Osteoblast (primary cell): ENCODE data around the gene ENTPD2. TPM values are rescaled to one million over a fixed set of nuclear protein-coding genes. Genes with fewer than 3 reads are reported as not detected.

Experiments used
- DNase-seq: peaks from one replicate; pipeline ENCODE4 v3.0.0; 2011; ENCODE audit warnings: low spot score, mixed read lengths; ENCODE audit not compliant: insufficient read length; ENCODE audit errors: missing footprints
- H2AFZ ChIP-seq: 2 replicates; pipeline ENCODE4 v1.6.0; 2011; ENCODE audit warnings: mild to moderate bottlenecking, low read length
- H3K27ac ChIP-seq: 2 replicates; pipeline ENCODE4 v1.5.1; 2011; ENCODE audit warnings: mild to moderate bottlenecking, low read depth, low read length, moderate library complexity
- H3K27me3 ChIP-seq: 2 replicates; pipeline ENCODE4 v1.6.0; 2012; ENCODE audit warnings: mild to moderate bottlenecking, control low read depth, inconsistent platforms, low read length, moderate library complexity; ENCODE audit not compliant: insufficient read depth
- H3K36me3 ChIP-seq: 2 replicates; pipeline ENCODE4 v1.5.1; 2011; ENCODE audit warnings: mild to moderate bottlenecking, low read length, control low read depth, moderate library complexity; ENCODE audit not compliant: insufficient read depth
- H3K4me1 ChIP-seq: 2 replicates; pipeline ENCODE4 v1.5.1; 2011; ENCODE audit warnings: mild to moderate bottlenecking, low read length, control low read depth, moderate library complexity; ENCODE audit not compliant: insufficient read depth
- H3K4me2 ChIP-seq: 2 replicates; pipeline ENCODE4 v1.6.0; 2011; ENCODE audit warnings: mild to moderate bottlenecking, low read length; ENCODE audit not compliant: insufficient read depth
- H3K4me3 ChIP-seq: fragments of 200-600 bp; sonication (generic); 3 replicates; pipeline ENCODE4 v1.5.1; 2012; ENCODE audit warnings: mild to moderate bottlenecking, low read length, inconsistent platforms; ENCODE audit not compliant: insufficient read depth
- H3K79me2 ChIP-seq: 2 replicates; pipeline ENCODE4 v1.6.0; 2012; ENCODE audit warnings: mild to moderate bottlenecking, low read length, control low read depth, inconsistent platforms; ENCODE audit not compliant: insufficient read depth
- H3K9me3 ChIP-seq: 2 replicates; pipeline ENCODE4 v1.5.1; 2011; ENCODE audit warnings: low read depth, low read length, control low read depth
- H4K20me1 ChIP-seq: 2 replicates; pipeline ENCODE4 v1.6.0; 2012; ENCODE audit warnings: mild to moderate bottlenecking, low read length, control low read depth; ENCODE audit not compliant: insufficient read depth
- total RNA-seq: library from RNA; depleted of rRNA; stranded (reverse); fragments of >200 nt; gene quantifications from 2 replicates; pipeline ENCODE4 v1.2.3, GENCODE V29; 2012
- TF ChIP-seq, protein P1 (sequence below): IDR thresholded peaks from 2 replicates; pipeline ENCODE4 v1.5.1; 2011; ENCODE audit warnings: mild to moderate bottlenecking, low read depth, low read length, moderate library complexity; ENCODE audit errors: extremely low read depth

ENTPD2 gene
- total RNA-seq, 1 donor: not detected

DNA sequence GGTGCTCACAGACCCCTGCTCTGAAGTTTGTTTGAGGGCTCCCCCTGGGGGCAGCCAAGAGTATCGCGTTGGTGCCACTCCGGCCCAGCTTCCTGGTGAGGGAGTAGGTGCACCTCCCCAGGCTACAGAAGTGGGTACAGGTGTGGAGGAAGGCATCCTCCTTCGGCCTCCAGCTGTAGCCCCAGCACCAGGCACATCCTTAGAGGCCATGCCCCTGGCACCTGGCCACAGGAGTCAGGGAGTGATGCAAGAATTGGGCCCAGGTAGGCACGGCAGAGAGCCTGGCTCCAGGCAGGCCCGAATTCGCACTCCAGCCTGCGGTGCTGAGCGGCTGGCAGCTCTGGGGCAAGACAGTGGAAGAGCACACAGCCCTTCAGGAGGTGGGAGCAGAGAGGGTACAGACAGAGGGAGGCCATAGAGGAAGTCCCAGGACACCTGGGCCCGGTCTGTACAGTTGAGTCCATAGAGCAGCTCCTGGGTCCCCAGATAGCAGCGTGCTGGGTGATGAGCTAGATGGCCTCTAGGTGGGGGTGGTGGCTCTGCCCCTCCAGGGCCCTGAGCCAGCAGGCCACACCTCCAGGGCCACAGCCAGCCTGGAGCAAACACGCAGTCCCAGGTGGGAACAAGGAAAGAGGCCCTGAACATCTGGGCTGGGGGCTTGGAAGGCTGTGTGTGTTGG lies 14.1 kb upstream of the ENTPD2 start:
- no peaks in the 10 kb centered on the region for H3K36me3 ChIP-seq
- H4K20me1 ChIP-seq: peaks cover 6% of the 10 kb centered on the region
- DNase-seq: peak; percentile 99
- TF ChIP-seq, protein P1, sequence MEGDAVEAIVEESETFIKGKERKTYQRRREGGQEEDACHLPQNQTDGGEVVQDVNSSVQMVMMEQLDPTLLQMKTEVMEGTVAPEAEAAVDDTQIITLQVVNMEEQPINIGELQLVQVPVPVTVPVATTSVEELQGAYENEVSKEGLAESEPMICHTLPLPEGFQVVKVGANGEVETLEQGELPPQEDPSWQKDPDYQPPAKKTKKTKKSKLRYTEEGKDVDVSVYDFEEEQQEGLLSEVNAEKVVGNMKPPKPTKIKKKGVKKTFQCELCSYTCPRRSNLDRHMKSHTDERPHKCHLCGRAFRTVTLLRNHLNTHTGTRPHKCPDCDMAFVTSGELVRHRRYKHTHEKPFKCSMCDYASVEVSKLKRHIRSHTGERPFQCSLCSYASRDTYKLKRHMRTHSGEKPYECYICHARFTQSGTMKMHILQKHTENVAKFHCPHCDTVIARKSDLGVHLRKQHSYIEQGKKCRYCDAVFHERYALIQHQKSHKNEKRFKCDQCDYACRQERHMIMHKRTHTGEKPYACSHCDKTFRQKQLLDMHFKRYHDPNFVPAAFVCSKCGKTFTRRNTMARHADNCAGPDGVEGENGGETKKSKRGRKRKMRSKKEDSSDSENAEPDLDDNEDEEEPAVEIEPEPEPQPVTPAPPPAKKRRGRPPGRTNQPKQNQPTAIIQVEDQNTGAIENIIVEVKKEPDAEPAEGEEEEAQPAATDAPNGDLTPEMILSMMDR: peak; percentile 74
- H3K79me2 ChIP-seq: no peaks in the 10 kb centered on the region
- no peaks in the 10 kb centered on the region for H3K9me3 ChIP-seq
- H3K27me3 ChIP-seq: no peaks in the 10 kb centered on the region
- H3K27ac ChIP-seq: no peak overlapping the region
- no peak overlapping the region for H3K4me3 ChIP-seq
- no peak overlapping the region for H3K4me2 ChIP-seq
- no peak overlapping the region for H2AFZ ChIP-seq
- H3K4me1 ChIP-seq: peaks cover 5% of the 10 kb centered on the region

DNA sequence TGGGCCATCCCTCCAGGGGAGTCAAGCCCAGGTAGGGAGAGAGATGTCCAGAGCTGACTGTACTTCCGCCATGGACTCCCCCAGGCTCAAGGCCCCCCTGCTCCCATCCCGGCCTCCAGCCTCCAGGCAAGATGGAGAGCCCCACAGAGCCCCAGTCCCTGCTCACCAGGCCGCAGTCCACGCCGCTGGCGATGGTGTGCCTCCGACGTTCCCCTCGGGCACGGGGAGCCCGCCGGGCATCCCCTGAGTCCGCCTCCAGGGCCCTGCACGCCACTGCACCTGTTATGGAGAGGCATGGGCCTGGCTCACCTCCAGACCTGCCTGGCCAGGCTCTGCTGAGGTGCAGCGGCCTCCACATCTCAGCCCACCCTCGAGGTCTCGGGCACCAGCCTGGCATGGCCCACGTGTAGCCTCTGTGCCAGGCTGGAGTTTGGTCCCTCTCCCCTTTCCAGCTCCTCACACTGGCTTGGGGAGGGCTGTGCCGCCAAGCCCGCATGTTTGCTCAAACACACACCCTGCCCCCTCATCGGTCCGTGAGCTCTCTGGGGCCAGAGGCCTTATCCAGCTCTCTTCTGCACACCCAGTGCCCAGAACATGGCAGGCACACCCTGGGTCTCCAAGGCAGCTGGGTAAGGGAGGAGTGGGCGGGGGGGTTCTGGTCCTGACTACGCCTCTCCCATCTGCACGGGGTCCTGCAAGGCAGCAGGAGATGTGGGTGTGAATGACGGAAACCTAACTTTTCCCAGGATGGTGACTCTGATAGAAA lies 12.4 kb upstream of the ENTPD2 start:
- Histone ChIP-seq H3K27ac (no peak overlapping the region), H3K4me3 (no peak overlapping the region), H4K20me1 (peaks cover 6% of the 10 kb centered on the region), H2AFZ (no peak overlapping the region), H3K4me2 (no peak overlapping the region), H3K36me3 (no peaks in the 10 kb centered on the region), H3K27me3 (no peaks in the 10 kb centered on the region), H3K79me2 (no peaks in the 10 kb centered on the region), H3K4me1 (peaks cover 5% of the 10 kb centered on the region), H3K9me3 (no peaks in the 10 kb centered on the region)
- DNase-seq: peak; percentile 75
- TF ChIP-seq, protein P1: no peak

GRCh38 chr9:137065336-137065967 lies 11.6 kb upstream of the ENTPD2 start:
- H3K4me3 ChIP-seq: no peak overlapping the region
- no peak overlapping the region for H3K27ac ChIP-seq
- H3K4me1 ChIP-seq: no peaks in the 10 kb centered on the region
- TF ChIP-seq, protein P1: no peak
- no peak overlapping the region for H3K4me2 ChIP-seq
- no peak overlapping the region for H2AFZ ChIP-seq
- H3K79me2 ChIP-seq: no peaks in the 10 kb centered on the region
- peaks cover 6% of the 10 kb centered on the region for H4K20me1 ChIP-seq
- peak; percentile 81 for DNase-seq
- no peaks in the 10 kb centered on the region for H3K9me3 ChIP-seq
- no peaks in the 10 kb centered on the region for H3K36me3 ChIP-seq
- H3K27me3 ChIP-seq: no peaks in the 10 kb centered on the region

- H3K9me3 ChIP-seq: no peaks in the 10 kb centered on the region
- H3K27ac ChIP-seq: no peak overlapping the region
- H3K79me2 ChIP-seq: no peaks in the 10 kb centered on the region
- TF ChIP-seq, protein P1: no peak
- no peaks in the 10 kb centered on the region for H3K4me1 ChIP-seq
- peaks cover 6% of the 10 kb centered on the region for H4K20me1 ChIP-seq
- no peaks in the 10 kb centered on the region for H3K36me3 ChIP-seq
- no peak overlapping the region for H3K4me2 ChIP-seq
- no peak overlapping the region for H2AFZ ChIP-seq
- H3K4me3 ChIP-seq: no peak overlapping the region
- no peaks in the 10 kb centered on the region for H3K27me3 ChIP-seq
- peak; percentile 44 for DNase-seq
Measured at GRCh38 chr9:137064880-137065164, 11.0 kb upstream of the ENTPD2 start.
